Measurements from ENCODE around the gene DCLRE1B.
A peak's percentile ranks its signal among the peaks of the same experiment; 100 is the strongest.

DCLRE1B gene

GRCh38 chr1:113904674-113905434, at the start of gene DCLRE1B, which contains the start of gene AP4B1:
DCLRE1B (plus strand) TSS chr1:113905326; CDS start chr1:113905587, 261 bp downstream.
AP4B1 (minus strand) TSS chr1:113904799; CDS start chr1:113904717, 82 bp downstream.
- peak; percentile 80 to 91 (median 86) for DNase-seq

DNA sequence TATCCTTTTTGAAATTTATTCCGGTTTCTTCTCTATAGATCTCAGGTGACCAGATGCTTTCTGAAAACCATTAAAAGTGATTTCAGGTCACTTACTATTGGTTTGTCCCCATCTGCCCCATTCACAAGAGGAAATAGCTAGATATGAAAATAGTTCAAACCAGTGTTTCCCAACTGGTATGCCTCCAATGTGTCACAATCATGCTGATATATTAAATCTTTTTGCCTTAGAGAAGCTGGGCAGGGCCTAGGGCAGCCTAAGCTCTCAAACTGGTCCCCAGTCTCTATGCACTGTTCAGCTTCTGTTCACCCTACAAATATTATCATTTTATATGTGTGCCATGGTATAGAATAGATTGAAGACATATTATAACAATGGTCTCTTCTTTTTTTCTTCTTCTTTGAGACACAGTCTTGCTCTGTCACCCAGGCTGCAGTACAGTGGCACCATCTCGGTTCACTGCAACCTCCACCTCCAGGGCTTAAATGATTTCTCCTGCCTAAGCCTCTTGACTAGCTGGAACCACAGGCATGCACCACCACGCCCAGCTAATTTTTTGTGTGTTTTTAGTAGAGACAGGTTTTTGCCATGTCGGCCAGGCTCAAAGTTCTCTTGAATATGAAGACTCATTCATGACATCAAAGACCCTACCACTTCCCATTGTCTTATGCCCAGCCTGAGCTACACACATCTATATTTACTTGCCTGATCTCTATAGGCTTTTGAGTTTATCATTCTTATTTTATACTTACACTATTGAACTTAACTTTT, 49.3 kb upstream of the DCLRE1B start:
- no peak for DNase-seq

DNA sequence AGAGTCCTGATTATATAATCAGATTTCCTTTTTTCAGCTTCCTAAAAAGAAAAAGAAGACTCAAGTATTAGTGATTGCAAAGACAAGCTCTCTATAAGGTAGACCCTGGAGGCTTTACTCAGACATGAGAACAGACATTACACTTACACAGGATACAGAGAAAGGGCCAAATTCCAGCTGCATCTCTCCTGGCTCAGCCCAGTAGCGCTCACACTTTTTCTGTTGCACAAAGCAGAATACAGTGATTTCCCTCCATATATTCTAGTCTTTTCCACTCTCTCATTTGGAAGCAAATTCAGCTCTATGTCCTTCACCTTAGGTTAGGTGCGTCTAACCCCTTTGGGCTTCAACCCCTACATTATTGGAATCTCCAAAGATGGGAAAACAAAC, 48.7 kb upstream of the DCLRE1B start:
- no peak for DNase-seq

DNA sequence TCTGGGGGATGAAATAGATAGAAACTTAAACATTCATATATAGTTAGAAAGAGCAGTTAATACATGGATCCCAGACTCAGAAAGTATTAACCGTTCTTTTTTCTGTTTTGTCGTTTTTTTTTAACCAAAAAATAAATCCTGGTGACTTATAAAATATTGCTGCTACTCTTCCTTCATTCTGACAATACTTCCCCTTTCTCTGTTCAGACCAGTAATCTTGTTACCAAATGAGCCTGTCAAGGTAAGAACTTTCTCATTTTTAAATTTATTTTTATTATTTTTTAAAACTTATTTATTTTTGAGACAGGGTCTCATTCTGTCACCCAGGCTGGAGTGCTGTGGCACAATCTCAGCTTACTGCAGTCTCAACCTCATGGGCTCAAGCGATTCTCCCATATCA, 47.4 kb upstream of the DCLRE1B start:
- no peak for DNase-seq

DNA sequence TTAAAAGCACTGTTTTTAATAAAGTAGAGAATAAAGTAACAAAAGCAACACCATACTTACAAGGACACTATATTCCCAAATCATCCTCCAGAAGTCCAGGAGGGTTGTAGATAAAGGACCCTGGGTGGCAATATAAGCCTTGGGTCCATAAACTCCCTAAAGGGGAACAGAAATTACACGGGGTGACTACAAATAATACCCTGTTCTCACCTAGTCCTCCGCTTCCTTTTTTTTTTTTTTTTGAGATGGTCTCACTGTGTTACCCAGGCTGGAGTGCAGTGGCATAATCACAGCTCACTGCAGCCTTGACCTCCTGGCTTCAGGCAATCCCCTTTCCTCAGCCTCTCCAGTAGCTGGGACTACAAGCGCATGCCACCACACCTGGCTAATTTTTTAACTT, 46.7 kb upstream of the DCLRE1B start:
- DNase-seq, result no peak

- no peak for DNase-seq
Measured at GRCh38 chr1:113858982-113859381, 46.1 kb upstream of the DCLRE1B start.

DNA sequence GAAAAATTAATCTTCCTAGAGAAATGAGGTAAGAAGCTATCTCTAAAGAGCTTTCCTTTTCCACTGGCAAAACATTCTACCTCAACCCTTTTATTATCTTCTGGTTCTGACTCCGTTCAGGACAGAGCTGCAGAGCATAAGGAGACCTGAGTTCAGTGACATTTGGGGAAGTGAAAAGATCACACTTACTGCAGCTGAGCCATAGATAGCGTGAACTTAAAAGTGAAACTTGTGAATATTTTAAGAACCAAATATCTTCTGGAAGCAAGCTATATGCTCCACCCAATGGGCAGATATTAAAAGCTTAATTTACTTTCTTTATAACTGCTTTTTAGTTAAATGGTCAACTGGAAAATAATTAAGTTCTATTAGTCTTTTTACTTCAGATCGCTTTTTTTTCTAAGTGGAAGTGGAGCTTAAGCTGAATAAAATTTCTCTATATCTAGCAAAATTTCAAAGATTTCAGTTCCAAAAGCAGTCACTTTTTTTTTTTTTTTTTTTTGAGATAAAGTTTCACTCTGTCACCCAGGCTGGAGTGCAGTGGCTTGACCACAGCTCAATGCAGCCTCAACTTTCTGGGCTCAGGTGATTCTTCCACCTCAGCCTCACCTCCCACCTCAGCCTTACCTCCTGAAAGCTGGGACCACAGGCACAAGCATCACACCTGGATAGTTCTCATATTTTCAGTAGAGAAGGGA, 45.5 kb upstream of the DCLRE1B start:
- DNase-seq, result no peak

GRCh38 chr1:113860891-113861290, 44.2 kb upstream of the DCLRE1B start:
- no peak for DNase-seq

GRCh38 chr1:113861641-113862040, 43.5 kb upstream of the DCLRE1B start:
- DNase-seq, result no peak

GRCh38 chr1:113868387-113869083, 36.6 kb upstream of the DCLRE1B start:
- no peak for DNase-seq

DNA sequence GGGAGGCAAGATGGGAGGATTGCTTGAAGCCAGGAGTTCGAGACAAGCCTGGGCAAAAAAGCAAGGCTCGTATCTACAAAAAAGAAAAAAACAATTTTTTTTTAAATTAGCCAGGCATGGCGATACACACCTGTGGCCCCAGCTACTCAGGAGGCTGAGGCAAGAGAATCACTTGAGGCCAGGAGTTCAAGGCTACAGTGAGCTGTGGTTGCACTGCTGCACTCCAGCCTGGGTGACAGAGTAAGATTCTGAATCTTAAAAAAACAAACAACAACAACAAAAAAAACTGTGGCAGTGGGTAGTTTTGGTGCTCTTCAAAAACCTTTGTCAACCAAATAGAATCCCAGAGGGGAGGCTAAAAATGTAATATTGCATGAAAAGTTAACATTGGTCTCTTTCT, 34.3 kb upstream of the DCLRE1B start:
- DNase-seq, result no peak

- DNase-seq, result peak; percentile 34 to 60 (median 42)
Measured at GRCh38 chr1:113871597-113872113, 33.5 kb upstream of the DCLRE1B start, which contains the start of gene PTPN22. PTPN22 (minus strand) TSS chr1:113871712.

DNA sequence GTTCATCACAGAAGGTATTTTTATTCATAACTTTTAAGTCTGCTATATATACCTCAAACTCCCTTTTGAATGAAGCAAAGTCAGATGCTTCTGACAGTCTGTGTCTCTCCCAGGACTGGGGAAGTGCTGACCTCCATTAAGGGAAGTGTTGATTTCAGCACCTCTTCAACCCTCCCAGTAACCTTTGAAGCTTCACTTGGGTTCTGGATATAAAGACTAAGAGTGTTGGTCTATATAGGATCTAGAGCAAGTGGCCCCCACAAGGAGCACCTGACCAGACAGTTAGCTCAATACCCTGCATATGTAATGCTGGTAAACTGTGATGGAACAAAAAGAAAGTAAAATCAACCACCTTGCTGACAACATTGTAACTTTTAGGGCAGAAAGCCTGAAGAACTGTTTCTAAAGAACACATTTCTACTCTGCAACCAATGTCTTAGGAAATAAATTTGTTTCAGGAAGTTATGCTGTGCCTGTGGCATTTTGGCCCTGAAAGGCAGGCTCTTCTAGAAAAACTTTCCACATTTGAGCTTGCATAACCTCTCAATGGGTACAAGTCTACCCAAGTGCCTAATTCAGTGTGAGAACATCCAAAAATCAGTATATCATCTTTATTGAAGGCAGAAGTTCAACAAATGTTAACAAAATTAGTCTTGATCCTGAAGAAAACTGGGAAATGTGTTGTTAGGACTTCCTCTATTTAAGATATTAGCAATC, 32.7 kb upstream of the DCLRE1B start:
- no peak for DNase-seq

DNA sequence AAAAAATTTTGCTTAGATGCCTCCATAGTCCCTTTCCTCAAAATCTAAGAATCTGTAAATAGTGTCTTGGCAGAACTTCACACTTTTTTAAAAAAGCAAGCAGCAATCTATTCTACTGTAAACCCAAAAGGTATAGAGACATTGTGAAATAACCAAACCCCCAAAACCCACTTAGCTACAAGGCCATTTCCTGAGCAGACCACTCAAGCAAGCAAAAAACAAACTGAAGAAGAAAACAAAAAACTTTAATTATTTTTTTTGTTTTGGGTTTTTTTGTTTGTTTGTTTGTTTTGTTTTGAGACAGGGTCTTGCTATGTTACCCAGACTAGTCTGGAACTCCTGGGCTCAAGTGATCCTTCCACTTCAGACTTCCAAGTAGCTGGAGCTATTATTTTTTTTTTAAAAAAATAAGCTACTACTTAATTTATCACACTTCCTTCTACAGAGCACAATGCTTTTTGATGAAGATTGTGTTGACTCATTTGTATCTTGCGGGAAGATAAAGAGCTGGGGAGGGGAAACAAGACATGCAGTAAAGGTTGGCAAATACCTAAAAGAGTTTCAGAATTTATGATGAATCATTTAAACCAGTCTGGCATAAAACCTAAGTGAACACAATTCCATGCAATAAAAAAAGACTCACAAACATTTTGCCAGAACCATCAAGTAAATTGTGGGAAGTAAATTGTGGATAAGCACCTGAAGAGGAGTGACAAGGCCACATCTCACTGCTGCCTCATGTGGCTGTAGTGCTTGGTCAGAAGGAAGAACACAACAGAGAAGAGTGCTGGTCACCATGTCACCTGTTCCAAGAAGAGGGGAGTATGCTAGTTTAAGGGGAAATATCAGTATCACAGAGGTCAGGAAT, 30.9 kb upstream of the DCLRE1B start:
- DNase-seq, result no peak

- no peak for DNase-seq
Measured at GRCh38 chr1:113875714-113876113, 29.4 kb upstream of the DCLRE1B start.

DNA sequence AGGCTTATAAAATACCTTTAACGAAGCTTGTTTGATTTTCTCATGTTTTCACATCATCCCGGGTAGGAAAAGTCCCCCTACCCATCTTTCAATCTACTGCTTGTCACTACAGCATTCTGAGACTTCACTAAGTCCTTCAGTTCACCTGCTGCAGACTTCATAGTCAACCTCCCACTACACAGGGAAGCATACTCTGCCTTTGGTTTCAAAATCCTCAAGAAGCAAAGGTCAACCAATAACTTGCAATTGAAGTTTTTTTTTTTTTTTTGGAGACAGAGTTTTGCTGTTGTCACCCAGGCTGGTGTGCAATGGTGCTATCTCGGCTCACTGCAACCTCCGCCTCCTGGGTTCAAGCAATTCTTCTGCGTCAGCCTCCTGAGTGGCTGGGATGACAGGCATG, 28.9 kb upstream of the DCLRE1B start:
- no peak for DNase-seq

GRCh38 chr1:113879739-113880038, 25.4 kb upstream of the DCLRE1B start:
- no peak for DNase-seq

- DNase-seq, result no peak
Measured at GRCh38 chr1:113881661-113882060, 23.5 kb upstream of the DCLRE1B start.

- no peak for DNase-seq
Measured at GRCh38 chr1:113886417-113887401, 18.4 kb upstream of the DCLRE1B start.

All from activated naive CD4-positive, alpha-beta T cell (primary cell).